Activated CD4-positive, alpha-beta T cell treated with anti-CD3 and anti-CD28 coated beads, Interleukin-2, amount 10 ng/mL, durations not matched to agents 24 days and 14 days (primary cell): ENCODE measurements around the gene RRBP1. TPM values are rescaled to one million over a fixed set of nuclear protein-coding genes. Genes with fewer than 3 reads are reported as not detected.

ENCODE experiments used
- DNase-seq: peaks from one replicate; pipeline ENCODE4 v3.0.0; 2022
- H3K27ac Mint-ChIP-seq: one replicate; pipeline ENCODE4 v1.8.0; 2022; ENCODE audit warnings: mild to moderate bottlenecking, mixed read lengths
- H3K27me3 Mint-ChIP-seq: one replicate; pipeline ENCODE4 v1.8.0; 2022; ENCODE audit warnings: mixed read lengths
- H3K36me3 Mint-ChIP-seq: one replicate; pipeline ENCODE4 v1.8.0; 2022; ENCODE audit warnings: low read depth, mild to moderate bottlenecking, mixed read lengths
- H3K4me1 Mint-ChIP-seq: one replicate; pipeline ENCODE4 v1.8.0; 2021; ENCODE audit warnings: mixed read lengths
- H3K4me3 Mint-ChIP-seq: one replicate; pipeline ENCODE4 v1.8.0; 2022; ENCODE audit warnings: mild to moderate bottlenecking, moderate library complexity, mixed read lengths
- H3K9me3 Mint-ChIP-seq: one replicate; pipeline ENCODE4 v1.8.0; 2021; ENCODE audit warnings: mixed read lengths
- intact Hi-C: fragments of 100-400 bp; cut with micrococcal nuclease; formaldehyde crosslinking; loops from one replicate; pipeline ENCODE4 v1.15.1; 2023
- total RNA-seq: library from RNA; stranded (reverse); gene quantifications from 2 replicates; pipeline ENCODE4 v1.2.3, GENCODE V29; 2022

Gene RRBP1
- total RNA-seq, 1 donor from 2014 or later: 49.9 TPM

DNA sequence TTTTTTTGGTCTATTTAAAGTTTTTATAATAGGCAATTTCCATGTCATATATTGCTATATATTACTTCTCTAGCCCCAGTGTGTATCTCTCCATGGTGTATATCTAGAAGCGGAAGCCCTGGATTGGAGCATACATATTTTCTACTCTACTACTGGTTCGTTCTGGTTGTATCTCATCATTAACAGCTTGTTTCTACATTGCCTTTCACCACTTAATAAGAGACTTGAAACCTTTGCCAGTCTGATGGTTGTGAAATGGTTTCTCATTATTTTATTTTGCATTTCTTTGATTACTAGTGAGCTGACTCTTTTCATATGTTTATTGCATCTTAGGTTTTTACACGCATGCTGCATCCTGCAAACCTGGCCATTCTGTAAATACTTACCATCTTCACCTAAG is 108.6 kb downstream of the RRBP1 start:
- H3K9me3 Mint-ChIP-seq: no peaks in the 10 kb centered on the region
- peaks cover 1% of the 10 kb centered on the region for H3K36me3 Mint-ChIP-seq
- no peaks in the 10 kb centered on the region for H3K27me3 Mint-ChIP-seq
- peaks cover 16% of the 10 kb centered on the region for H3K4me1 Mint-ChIP-seq
- intact Hi-C loops: loop anchor here (5.0 kb wide), 1 partner anchor 39 kb away; no protein-coding TSS in a partner anchor
- H3K27ac Mint-ChIP-seq: no peak overlapping the region
- DNase-seq: no peak
- H3K4me3 Mint-ChIP-seq: no peak overlapping the region

DNA sequence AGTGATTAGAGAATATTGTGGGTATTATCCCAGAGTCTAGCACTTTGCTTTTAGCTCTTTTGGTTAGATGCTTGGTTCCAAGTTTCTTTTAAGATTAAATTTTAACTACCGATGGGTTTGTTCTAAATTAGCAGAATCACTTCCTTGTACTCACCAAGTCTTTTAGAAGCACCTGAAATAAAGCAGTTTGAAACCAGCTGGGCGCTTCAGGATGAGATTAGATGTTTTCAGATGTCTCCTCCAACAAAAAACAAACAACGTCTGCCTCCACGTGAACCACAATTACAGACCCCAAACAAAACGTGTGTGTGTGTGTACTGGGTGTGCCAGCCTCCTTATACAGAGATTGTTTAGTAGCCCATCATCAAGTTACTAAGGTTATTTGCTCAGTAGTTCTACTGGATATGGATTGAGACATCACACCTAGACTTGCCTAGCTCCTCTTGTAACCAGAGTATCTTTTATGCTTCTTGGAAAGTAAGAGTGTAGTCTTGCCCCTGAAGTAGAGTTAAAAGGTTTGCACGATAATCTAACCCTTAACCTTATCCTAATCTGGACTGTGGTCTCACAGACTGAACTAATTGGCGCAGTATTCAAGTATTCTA is 109.9 kb downstream of the RRBP1 start:
- H3K27me3 Mint-ChIP-seq: peaks cover 7% of the 10 kb centered on the region
- H3K27ac Mint-ChIP-seq: no peak overlapping the region
- peaks cover 21% of the 10 kb centered on the region for H3K4me1 Mint-ChIP-seq
- H3K9me3 Mint-ChIP-seq: no peaks in the 10 kb centered on the region
- peak overlapping the region; percentile 33 for H3K4me3 Mint-ChIP-seq
- DNase-seq: no peak
- intact Hi-C loops: loop anchor here (5.0 kb wide), 1 partner anchor 40 kb away; no protein-coding TSS in a partner anchor
- peaks cover 1% of the 10 kb centered on the region for H3K36me3 Mint-ChIP-seq

DNA sequence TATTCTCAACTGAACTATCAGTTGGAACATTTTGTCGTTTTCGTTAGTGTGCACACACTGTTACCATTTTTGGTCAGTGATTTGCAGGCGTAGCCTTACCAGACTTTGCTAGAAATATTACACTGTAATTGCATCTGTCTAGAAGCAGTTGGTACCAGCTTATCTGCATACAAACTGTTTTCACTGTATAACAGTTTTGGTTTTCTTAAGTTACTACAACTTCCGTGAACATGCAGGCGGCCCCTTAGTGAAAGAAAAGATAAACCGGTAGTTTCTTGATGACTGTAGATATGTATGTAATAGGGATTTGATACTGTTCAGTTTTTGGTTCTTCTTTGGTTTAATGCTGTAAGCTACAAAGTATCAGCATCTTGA is 110.9 kb downstream of the RRBP1 start:
- H3K27me3 Mint-ChIP-seq: peaks cover 7% of the 10 kb centered on the region
- DNase-seq: peak; percentile 65

GRCh38 chr20:17570347-17571152 is 111.5 kb downstream of the RRBP1 start:
- peaks cover 7% of the 10 kb centered on the region for H3K27me3 Mint-ChIP-seq
- peaks cover 4% of the 10 kb centered on the region for H3K9me3 Mint-ChIP-seq
- H3K36me3 Mint-ChIP-seq: peaks cover 1% of the 10 kb centered on the region
- H3K4me1 Mint-ChIP-seq: peaks cover 23% of the 10 kb centered on the region
- H3K27ac Mint-ChIP-seq: peak overlapping the region; percentile 84
- intact Hi-C loops: loop anchor here (1.0 to 5.0 kb wide), 6 partner anchors 11 to 399 kb away; partner anchors contain the start of gene MGME1
- H3K4me3 Mint-ChIP-seq: peak overlapping the region; percentile 94
- no peak for DNase-seq

More for the DNA sequence above, 110.9 kb downstream of the RRBP1 start:
- Mint-ChIP-seq H3K9me3 (peaks cover 2% of the 10 kb centered on the region), H3K4me3 (peak overlapping the region; percentile 94), H3K4me1 (peaks cover 23% of the 10 kb centered on the region), H3K27ac (peak overlapping the region; percentile 84), H3K36me3 (peaks cover 1% of the 10 kb centered on the region)
- intact Hi-C loops: loop anchor here (1.0 to 5.0 kb wide), 3 partner anchors 10 to 66 kb away; no protein-coding TSS in a partner anchor

DNA sequence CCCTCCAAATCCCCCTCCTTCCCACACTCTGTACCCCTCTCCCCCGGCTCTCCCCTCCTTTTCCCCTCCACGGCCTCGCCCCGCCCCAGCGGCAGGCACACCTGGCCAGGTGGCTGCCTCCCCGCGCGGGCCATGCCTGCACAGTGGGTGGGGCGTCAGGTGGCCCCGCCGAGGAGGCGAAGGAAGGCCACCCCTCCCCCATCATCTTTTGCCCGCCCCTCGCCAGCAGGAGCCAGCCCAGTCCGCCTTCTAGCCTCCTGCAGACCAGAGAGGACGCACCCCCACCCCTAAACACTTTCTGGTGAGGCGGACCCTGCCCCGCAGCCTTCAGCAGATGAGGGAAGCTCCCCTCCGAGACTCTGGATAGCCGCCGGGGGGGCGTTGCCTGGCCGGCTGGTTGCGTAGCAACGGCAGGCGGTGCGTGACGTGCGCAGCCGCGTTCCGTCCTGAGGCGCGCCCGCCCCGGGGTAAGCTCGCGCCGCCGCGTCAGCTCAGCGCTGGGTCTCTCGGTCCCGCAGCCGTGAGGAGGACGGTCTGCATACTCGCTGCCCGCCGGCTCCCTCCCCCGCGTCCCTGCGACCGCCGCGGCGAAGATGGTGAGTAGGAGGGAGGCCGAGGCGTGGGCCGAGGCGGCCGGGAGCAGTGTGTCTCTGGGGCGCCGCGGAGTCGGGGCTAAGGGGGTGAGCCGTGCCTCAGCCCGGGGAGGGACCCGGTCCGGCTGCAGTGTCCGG is 112.3 kb downstream of the RRBP1 start, which contains the start of gene DSTN:
Gene DSTN, plus strand, starts transcription at position 460 of the 731 bp plus-strand sequence. Its CDS starts 134 bp downstream, at position 594.
- Mint-ChIP-seq H3K4me3 (peak within 1 kb of the TSS; percentile 94), H3K4me1 (peaks cover 23% of the 10 kb centered on the region), H3K27ac (peak within 1 kb of the TSS; percentile 95), H3K9me3 (peaks cover 4% of the 10 kb centered on the region), H3K27me3 (peaks cover 9% of the 10 kb centered on the region), H3K36me3 (peaks cover 1% of the 10 kb centered on the region)
- intact Hi-C loops: loop anchor here (1.0 to 5.0 kb wide), 6 partner anchors 11 to 400 kb away; partner anchors contain the start of genes MGME1 and RRBP1
- peak; percentile 97 for DNase-seq

DNA sequence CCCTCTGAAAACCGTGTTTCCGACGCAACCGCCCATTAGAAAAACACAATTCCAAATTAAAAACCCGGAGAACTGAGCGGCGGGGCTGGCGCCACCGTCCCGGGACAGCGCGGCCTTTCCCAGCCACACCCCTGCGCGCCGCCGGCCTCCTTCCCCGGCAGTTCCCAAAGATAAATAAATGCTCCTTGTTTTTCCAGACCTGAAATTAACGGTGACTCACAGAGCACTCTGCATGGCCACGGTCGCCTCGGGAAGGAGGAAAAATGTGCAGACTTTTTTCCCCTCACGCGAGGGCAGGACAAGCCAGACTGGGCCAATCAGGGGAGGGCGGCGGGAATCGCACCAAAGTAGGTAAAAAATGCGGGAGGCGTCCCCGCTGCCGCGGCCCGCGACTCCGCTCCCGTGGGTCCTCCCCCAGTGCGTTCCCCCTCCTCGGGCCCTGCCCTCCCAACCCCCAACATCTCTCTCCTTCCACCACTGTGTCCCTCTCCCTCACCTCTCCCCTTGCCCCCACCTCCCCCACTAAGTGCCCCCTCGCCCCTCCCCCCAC is 113.0 kb downstream of the RRBP1 start:
- Mint-ChIP-seq H3K27ac (peak overlapping the region; percentile 57), H3K9me3 (peaks cover 4% of the 10 kb centered on the region), H3K27me3 (peaks cover 10% of the 10 kb centered on the region), H3K4me3 (peak overlapping the region; percentile 94), H3K36me3 (peaks cover 1% of the 10 kb centered on the region), H3K4me1 (peaks cover 21% of the 10 kb centered on the region)
- DNase-seq: peak; percentile 74
- intact Hi-C loops: loop anchor here (5.0 kb wide), 1 partner anchor 113 kb away; the partner anchor contains the start of gene RRBP1

DNA sequence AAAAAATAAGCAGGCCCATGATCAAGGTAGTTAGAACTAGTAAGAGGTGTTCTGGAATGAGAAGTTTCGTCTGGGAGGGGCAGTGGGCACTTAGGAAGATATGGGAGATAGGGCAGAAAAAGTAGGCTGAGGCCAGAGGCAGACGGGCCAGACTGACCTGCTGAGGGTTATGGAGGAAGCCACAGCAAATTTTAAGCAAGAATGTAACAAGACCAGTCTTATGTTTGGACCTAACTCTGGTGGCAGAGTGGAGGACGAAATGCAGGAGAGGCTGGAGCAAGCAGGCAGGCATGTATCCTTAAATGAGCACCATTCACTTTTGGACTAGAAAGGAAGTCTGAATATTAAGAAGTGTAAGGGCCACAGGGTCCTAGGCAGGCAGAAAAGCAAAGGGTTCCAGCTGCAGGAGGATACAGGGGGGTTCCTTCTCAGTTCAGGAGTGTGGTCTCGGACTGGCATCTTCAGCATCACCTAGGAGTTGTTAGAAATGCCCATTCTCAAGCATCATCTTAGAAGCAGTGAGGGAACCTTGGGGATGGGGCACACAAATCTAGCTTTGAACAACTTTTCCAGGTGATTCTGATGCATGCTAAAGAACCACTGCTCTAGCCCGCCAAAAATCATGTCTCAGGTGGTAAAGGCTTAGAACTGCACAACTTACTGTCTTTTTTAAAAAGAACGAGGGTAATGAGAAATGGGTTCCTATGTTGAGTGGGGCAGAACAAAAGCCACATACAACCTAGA is 113.8 kb downstream of the RRBP1 start:
- Mint-ChIP-seq H3K9me3 (peaks cover 4% of the 10 kb centered on the region), H3K4me1 (peaks cover 21% of the 10 kb centered on the region), H3K27me3 (peaks cover 13% of the 10 kb centered on the region), H3K27ac (peak overlapping the region; percentile 16), H3K4me3 (peak overlapping the region; percentile 45), H3K36me3 (peaks cover 1% of the 10 kb centered on the region)
- DNase-seq: no peak
- intact Hi-C loops: loop anchor here (5.0 kb wide), 1 partner anchor 114 kb away; the partner anchor contains the start of gene RRBP1

DNA sequence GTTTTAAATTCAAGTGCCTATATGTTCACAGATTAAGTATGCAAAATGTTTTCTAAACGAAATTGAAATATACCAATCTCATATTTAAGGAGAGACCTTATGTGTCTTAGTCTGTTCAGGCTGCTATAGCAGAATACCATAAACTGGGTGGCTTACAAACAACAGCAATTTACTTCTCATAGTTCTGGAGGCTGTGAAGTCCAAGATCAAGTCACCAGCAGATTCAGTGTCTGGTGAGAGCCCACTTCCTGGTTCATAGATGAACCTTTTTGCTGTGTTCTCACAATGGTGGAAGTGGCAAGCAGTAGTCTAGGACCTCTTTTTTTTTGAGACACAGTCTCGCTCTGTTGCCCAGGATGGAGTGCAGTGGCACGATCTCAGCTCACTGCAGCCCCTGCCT is 115.7 kb downstream of the RRBP1 start:
- H3K4me1 Mint-ChIP-seq: peaks cover 13% of the 10 kb centered on the region
- DNase-seq: no peak
- H3K4me3 Mint-ChIP-seq: no peak overlapping the region
- intact Hi-C loops: loop anchor here (5.0 kb wide), 1 partner anchor 116 kb away; the partner anchor contains the start of gene RRBP1
- H3K36me3 Mint-ChIP-seq: peaks cover 1% of the 10 kb centered on the region
- peaks cover 4% of the 10 kb centered on the region for H3K9me3 Mint-ChIP-seq
- no peak overlapping the region for H3K27ac Mint-ChIP-seq
- H3K27me3 Mint-ChIP-seq: peaks cover 13% of the 10 kb centered on the region

- H3K4me3 Mint-ChIP-seq: no peak overlapping the region
These were observed 116.7 kb downstream of the RRBP1 start for GRCh38 chr20:17565169-17565845.

More at GRCh38 chr20:17565169-17565845, 116.7 kb downstream of the RRBP1 start:
- intact Hi-C loops: loop anchor here (5.0 kb wide), 1 partner anchor 117 kb away; the partner anchor contains the start of gene RRBP1
- Mint-ChIP-seq H3K9me3 (peaks cover 8% of the 10 kb centered on the region), H3K27ac (no peak overlapping the region), H3K4me1 (peaks cover 20% of the 10 kb centered on the region), H3K27me3 (peaks cover 13% of the 10 kb centered on the region), H3K36me3 (peaks cover 1% of the 10 kb centered on the region)
- DNase-seq: no peak

Other genes starting within 250 kb of the RRBP1 start
- 0.33 and 0.43 TPM in 2 replicates for gene BFSP1, start 150.9 kb downstream of the RRBP1 start, total RNA-seq
- gene DSTN, start 112.2 kb downstream of the RRBP1 start, total RNA-seq: 58.6 and 65.6 TPM in 2 replicates
- not detected in 2 replicates for gene BANF2, start 17.7 kb upstream of the RRBP1 start, total RNA-seq